Right cardiac atrium (tissue), 5 donors: ENCODE results near the gene CD1B. TPM values are rescaled to one million over a fixed set of nuclear protein-coding genes. Genes with fewer than 3 reads are reported as not detected.
"Not testable (repeated sequence)": the region's sequence is repeated elsewhere in the genome, so short reads cannot be mapped to it uniquely, and the experiment has no call there.

ENCODE experiments used
- ATAC-seq, 2 donors: fragments of 200-7000 bp; cut with Tn5 transposase; one replicate each; pipeline versions ENCODE4 v1.8.0 to v1.9.1; 2020; ENCODE audit warnings: moderate library complexity in 2 of 2, mild to moderate bottlenecking in 1 of 2
- DNase-seq, 3 donors: peaks; one replicate each; pipeline ENCODE4 v3.0.0-alpha.2; 2020
- H3K27ac ChIP-seq: one replicate; pipeline ENCODE4 v1.5.1; 2013; ENCODE audit warnings: mild to moderate bottlenecking, low read length, control low read depth, moderate library complexity
- H3K27me3 ChIP-seq: one replicate; pipeline ENCODE4 v1.6.1; 2013; ENCODE audit not compliant: control insufficient read depth, insufficient read depth
- H3K4me1 ChIP-seq: one replicate; pipeline ENCODE4 v1.6.1; 2013; ENCODE audit warnings: low read length; ENCODE audit not compliant: control insufficient read depth, insufficient read depth
- H3K4me3 ChIP-seq: one replicate; pipeline ENCODE4 v1.5.1; 2013; ENCODE audit warnings: low read length, control low read depth
- H3K9me3 ChIP-seq: one replicate; pipeline ENCODE4 v1.6.1; 2013; ENCODE audit warnings: low read length; ENCODE audit not compliant: control insufficient read depth
- WGBS: extraction: QIAGEN DNeasy Blood & Tissue Kit; methylation state at CpG from one replicate; pipeline ENCODE4 v1.1.7; 2013; 5-methylcytosine and 5-hydroxymethylcytosine counted together
- intact Hi-C, 4 donors: fragments of 100-400 bp; cut with DNase I; formaldehyde crosslinking; loops; one replicate each; pipeline versions ENCODE4 v1.11.0 to v1.14.0; 2022 to 2023
- polyA plus RNA-seq: library from polyadenylated mRNA; stranded (reverse); fragments of 200-250 nt; gene quantifications from one replicate; pipeline ENCODE4 v1.2.3, GENCODE V29; 2013
- total RNA-seq, 4 donors: library from RNA; stranded (reverse); fragmentation: NEBNext Ultra II Directional; extraction: Animal tissue kit (Norgen Biotek cat#: 25700); gene quantifications; one replicate each; pipeline ENCODE4 v1.2.1, GENCODE V29; 2021
- donor health status: healthy with polysubstance abuse.
- donor health status: DM: no; HTN: yes; CAD: no.
- donor health status: DM: no; HTN: no; CAD: no.
- donor health status: DM: no; HTN: yes; CAD: no; lungs with severe emphysema.
- donor health status: DM: yes; HTN: yes; CAD: no.

The CD1B gene
- total and polyA plus RNA-seq, 5 donors: not detected

DNA sequence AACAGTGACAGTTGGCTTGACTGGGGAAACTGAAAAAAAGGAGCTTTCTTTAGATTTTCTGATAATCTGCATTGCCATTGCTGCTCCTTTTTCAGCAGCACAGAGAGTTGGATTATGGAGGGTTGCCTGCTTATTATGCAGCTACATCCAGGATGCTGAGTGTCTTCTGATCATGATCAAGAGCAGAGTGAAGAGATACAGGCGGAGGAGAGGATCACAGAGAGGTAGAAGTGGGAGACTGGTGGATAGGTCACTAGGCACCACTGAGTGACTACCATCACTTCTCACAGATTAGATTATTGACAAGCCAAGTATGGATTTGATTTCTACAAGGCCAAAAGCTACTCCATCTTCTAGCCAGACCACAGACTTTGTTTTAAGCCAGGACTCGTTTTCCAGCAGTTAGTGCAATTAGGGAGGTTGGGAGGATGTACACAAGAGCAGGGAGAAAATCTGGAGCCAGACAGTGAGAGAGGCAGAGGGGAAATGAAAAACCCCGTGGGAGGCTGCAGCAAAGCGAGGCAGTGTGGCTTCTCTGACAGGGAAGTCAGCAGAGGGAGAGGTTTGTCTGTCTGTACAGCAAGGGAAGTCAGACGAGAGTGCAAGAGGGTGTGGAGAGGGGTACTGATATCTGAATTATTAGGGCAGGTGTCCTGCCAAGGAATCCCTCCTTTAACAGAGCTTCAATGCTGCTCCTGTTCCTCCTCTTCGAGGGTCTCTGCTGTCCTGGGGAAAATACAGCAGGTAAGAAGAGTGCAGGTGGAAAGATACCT lies 22.2 kb upstream of the CD1B start, which contains the start of gene CD1E:
Gene CD1E (plus strand): TSS at position 592 of the 773 bp plus-strand sequence. CDS start 95 bp downstream, at position 687.
- H3K4me1 ChIP-seq: no peaks in the 10 kb centered on the region
- no peaks in the 10 kb centered on the region for H3K27me3 ChIP-seq
- H3K9me3 ChIP-seq: no peaks in the 10 kb centered on the region
- ATAC-seq (no peak), DNase-seq (no peak)
- intact Hi-C loops: no loop called here
- H3K4me3 ChIP-seq: no peak within 1 kb of the TSS
- WGBS: 40% methylated on average over 6 of the region's 6 CpGs
- H3K27ac ChIP-seq: no peak within 1 kb of the TSS

DNA sequence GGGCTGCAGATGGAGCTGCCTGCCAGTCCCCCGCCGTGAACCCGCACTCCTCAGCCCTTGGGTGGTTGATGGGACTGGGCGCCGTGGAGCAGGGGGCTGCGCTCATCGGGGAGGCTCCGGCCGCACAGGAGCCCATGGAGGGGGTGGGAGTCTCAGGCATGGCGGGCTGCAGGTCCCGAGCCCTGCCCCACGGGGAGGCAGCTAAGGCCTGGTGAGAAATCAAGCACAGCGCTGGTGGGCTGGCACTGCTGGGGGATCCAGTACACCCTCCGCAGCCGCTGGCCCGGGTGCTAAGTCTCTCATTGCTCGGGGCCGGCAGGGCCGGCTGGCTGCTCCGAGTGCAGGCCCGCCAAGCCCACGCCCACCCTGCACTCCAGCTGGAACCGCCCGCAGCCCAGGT lies 17.6 kb upstream of the CD1B start:
- peak in 1 of 3 donors; percentile 41 for DNase-seq
- H3K27ac ChIP-seq, H3K9me3 ChIP-seq, H3K4me3 ChIP-seq, ATAC-seq, H3K27me3 ChIP-seq, H3K4me1 ChIP-seq, intact Hi-C loops: not testable (repeated sequence)
- WGBS: 95% methylated on average over 24 of the region's 24 CpGs

DNA sequence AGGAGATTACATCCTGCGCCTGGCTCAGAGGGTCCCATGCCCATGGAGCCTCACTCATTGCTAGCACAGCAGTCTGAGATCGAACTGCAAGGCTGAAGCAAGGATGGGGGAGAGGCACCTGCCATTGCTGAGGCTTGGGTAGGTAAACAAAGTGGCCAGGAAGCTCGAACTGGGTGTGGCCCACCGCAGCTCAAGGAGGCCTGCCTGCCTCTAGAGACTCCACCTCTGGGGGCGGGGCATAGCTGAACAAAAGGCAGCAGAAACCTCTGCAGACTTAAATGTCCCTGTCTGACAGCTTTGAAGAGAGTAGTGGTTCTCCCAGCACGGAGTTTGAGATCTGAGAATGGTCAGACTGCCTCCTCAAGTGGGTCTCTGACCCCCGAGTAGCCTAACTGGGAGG lies 5.1 kb upstream of the CD1B start:
- intact Hi-C loops, H3K4me3 ChIP-seq, DNase-seq, H3K27ac ChIP-seq, H3K27me3 ChIP-seq, ATAC-seq, H3K9me3 ChIP-seq, H3K4me1 ChIP-seq: not testable (repeated sequence)
- 71% methylated on average over 7 of the region's 7 CpGs for WGBS

DNA sequence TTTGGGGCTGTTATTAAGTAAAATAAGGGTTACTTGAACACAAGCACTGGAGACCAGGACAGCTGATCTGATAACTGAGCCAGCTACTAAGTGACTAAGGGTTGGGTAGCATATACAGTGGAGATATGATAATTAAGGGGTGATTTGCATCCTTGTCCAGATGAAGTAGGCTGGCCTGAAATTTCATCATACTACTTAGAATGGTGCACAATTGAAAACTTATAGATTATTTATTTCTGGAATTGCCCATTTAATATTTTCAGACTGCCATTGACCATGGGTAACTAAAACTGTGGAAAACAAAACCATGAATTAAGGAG lies 3.8 kb upstream of the CD1B start:
- intact Hi-C loops: no loop called here
- no peak overlapping the region for H3K27ac ChIP-seq
- no peak for ATAC-seq

DNA sequence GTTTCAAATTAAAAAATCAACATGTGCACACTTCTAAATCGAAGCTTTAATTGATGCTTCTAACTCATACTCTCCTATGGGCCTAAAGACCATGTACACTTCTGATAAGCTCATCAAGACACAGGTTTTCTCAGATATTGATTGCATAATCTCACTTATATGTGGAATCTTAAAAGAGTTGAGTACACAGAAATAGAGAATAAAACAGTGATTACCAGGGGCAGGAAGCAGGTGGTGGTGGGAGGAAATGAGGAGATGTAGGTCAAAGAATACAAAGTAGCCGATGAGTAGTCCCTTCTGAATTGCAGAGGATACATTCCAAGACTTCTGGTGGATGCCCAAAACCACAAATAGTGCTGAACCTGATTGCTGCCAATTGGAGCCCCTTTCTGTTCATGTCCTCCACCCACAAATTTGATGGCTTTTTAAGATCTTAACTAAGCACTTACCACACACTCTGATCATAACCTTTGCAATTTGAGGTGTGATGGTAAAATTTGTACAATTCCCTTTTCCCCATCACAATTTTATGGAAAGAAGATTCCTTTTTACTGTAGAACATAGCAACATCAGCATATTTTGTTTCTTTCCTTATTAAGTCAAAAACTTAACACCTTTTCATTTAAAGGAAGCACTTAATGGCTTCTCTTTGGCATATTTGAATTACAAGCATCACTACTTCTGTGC lies 3.3 kb upstream of the CD1B start:
- WGBS: 51% methylated on average over 2 of the region's 2 CpGs
- H3K27me3 ChIP-seq: no peaks in the 10 kb centered on the region
- no peaks in the 10 kb centered on the region for H3K9me3 ChIP-seq
- no peak for ATAC-seq
- no peak for DNase-seq
- no peak overlapping the region for H3K27ac ChIP-seq
- intact Hi-C loops: no loop called here
- H3K4me1 ChIP-seq: no peaks in the 10 kb centered on the region
- no peak overlapping the region for H3K4me3 ChIP-seq

More for the DNA sequence above, 3.8 kb upstream of the CD1B start:
- Histone ChIP-seq H3K9me3 (no peaks in the 10 kb centered on the region), H3K27me3 (no peaks in the 10 kb centered on the region), H3K4me3 (no peak overlapping the region), H3K4me1 (no peaks in the 10 kb centered on the region)
- no peak for DNase-seq

DNA sequence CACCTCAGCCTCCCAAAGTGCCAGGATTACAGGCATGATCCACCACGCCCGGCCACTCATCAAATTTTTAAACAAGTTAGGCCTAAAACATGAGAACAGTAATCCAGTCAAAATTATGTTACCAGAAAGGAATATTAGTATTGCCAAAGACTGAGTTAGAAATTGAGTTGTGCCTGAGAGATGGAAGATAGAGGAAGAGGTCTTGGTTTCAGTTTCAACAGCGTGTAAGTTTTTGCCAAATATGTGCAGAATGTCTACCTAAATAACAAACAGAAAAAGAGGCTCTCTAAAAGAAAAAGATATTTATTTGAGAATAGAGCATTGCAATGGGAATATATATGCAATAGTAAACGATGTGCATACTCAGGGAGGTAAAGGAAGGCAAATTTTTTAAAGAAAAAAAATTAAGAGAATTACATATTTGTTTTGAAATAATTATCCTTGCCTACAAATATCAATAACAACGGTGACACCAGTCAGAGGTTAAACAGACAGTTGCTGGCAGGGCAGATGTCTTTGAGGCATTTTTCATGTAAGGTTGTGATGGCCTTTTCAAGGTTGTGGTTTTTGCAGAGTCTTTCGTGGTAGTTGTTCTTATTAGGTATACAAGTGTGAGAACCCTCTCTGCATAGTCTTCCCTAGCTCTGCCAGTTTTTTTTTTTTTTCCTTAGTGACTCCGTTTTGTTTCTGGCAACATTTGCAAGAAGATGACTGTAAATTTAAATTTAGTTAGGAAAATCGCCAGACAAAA lies 2.2 kb upstream of the CD1B start:
- intact Hi-C loops: no loop called here
- 63% methylated on average over 8 of the region's 8 CpGs for WGBS
- ATAC-seq: no peak

DNA sequence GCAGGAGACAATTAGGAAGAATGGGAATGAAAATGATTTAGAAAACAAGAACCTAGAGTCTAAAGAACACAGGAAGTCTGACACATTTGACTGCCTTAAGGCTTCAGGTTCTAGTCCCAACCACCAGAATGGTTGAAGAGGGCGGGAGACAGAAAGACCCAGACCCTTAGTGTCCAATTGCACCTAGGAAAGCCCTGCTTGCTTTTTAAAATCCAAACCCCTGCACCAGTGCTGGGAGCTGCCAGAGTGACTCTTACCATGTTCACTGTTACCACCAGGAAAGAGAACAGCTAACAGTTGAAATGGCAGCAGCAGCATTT lies 265 bp downstream of the CD1B start:
- DNase-seq: no peak
- ATAC-seq: no peak
- 93% methylated on average over 1 of the region's 1 CpG for WGBS
- Histone ChIP-seq H3K27ac (no peak overlapping the region), H3K27me3 (no peaks in the 10 kb centered on the region), H3K4me3 (no peak overlapping the region), H3K9me3 (no peaks in the 10 kb centered on the region), H3K4me1 (no peaks in the 10 kb centered on the region)
- intact Hi-C loops: no loop called here

More for the DNA sequence above, 2.2 kb upstream of the CD1B start:
- Histone ChIP-seq H3K4me3 (no peak overlapping the region), H3K27me3 (no peaks in the 10 kb centered on the region), H3K4me1 (no peaks in the 10 kb centered on the region), H3K9me3 (no peaks in the 10 kb centered on the region), H3K27ac (no peak overlapping the region)
- no peak for DNase-seq

DNA sequence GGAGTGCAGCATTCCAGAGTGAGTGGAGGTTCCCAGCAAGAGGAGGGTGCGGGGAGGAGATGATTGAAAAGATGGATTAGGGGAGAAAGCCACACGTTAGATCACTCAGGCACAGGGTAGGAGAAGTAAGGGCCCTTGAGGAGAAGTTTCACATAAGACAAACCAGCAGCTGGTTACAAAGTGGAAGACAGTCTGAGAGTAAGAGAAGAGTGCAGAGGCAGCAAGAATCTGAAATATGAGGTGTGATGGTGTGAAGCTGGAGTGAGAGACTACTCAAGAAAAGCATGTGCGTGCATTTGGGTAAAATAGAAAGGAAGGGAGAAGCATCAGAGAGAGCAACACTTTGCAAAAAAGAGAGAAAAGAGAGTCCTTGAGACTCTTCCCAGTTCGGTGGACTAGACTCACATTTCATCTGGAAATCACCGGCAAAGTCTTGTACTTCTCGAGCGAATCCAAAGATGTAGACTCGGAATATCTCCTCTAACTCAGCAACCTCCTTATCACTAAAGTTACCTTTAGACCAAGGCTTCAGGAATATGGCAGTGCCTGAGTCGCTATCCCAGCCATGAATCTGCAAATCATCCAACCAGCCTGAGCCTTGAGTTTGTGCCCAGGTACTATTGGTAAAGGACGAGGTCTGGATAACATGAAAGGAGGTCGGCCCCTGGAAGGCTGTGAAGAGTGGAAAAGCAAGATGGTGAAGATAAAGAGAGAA lies 783 bp downstream of the CD1B start:
- ATAC-seq: no peak
- WGBS: 80% methylated on average over 11 of the region's 11 CpGs
- no peaks in the 10 kb centered on the region for H3K4me1 ChIP-seq
- no peak overlapping the region for H3K4me3 ChIP-seq
- no peak overlapping the region for H3K27ac ChIP-seq
- H3K27me3 ChIP-seq: no peaks in the 10 kb centered on the region
- no peaks in the 10 kb centered on the region for H3K9me3 ChIP-seq
- DNase-seq: no peak
- intact Hi-C loops: no loop called here

DNA sequence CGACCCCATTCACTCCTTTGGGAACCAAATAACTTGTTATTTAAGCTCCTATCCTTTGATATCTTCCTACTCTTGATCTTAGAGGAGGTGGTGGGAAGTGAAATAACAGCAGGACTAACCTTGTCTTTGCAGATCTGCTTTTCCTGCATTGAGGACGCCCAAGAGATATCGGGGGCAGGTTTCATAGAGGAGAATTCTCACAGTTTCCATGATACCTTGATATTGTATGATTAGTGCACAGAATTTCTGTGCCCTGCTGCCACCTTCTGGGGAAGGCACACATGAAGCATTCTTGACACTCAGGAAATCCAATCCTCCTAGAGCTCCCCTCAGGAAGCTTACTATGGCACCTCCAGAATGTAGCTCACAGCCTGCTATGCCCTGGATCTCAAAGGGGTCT lies 1.6 kb downstream of the CD1B start:
- no peaks in the 10 kb centered on the region for H3K4me1 ChIP-seq
- ATAC-seq: no peak
- H3K4me3 ChIP-seq: no peak overlapping the region
- intact Hi-C loops: no loop called here
- peak in 1 of 3 donors; percentile 52 for DNase-seq
- H3K27me3 ChIP-seq: no peaks in the 10 kb centered on the region
- no peak overlapping the region for H3K27ac ChIP-seq
- 73% methylated on average over 3 of the region's 3 CpGs for WGBS
- no peaks in the 10 kb centered on the region for H3K9me3 ChIP-seq

DNA sequence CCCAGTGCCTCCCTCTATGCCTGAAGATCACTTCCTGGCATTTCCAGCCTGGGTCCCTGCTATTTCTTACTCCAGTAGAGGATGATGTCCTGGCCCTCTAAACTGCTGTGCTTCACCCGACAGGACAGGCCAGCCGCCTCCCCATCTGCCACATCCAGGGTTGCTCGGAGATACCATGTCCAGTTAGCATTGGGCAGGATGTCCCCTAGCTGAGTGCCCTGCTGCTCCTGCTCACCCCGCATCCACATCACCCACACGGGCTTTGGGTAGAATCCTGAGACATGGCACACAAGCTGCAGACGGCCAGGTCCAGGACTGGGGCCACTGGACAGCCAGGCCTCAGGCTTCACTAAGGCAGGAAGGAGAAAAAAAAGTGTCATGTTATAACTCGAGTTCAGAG lies 2.0 kb downstream of the CD1B start:
- intact Hi-C loops: no loop called here
- no peaks in the 10 kb centered on the region for H3K4me1 ChIP-seq
- no peak overlapping the region for H3K4me3 ChIP-seq
- DNase-seq: no peak
- ATAC-seq: no peak
- WGBS: 90% methylated on average over 7 of the region's 7 CpGs
- no peaks in the 10 kb centered on the region for H3K9me3 ChIP-seq
- no peaks in the 10 kb centered on the region for H3K27me3 ChIP-seq
- H3K27ac ChIP-seq: no peak overlapping the region

DNA sequence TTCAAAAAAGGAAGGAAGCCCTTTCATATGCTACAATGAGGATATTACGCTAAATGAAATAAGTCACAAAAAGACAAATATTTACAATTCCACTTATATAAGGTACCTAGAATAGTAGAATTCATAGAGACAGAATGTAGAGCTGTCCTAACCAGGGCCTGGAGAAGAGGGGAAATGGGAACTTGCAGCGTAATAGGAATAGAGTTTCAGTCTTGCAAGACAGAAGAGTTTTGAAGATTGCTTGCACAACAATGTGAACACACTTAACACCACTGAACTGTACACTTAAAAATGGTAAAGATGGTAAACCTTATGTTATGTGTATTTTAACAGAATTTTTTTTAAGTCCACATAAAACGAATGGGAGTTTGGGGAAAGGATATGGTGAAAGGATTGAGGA lies 2.9 kb downstream of the CD1B start:
- no peak for DNase-seq
- Histone ChIP-seq H3K9me3 (no peaks in the 10 kb centered on the region), H3K4me1 (no peaks in the 10 kb centered on the region), H3K27me3 (no peaks in the 10 kb centered on the region), H3K4me3 (no peak overlapping the region), H3K27ac (no peak overlapping the region)
- intact Hi-C loops: no loop called here
- ATAC-seq: no peak
- WGBS: 86% methylated on average over 3 of the region's 3 CpGs
